ENCODE data around the gene SMCO1.
"Not testable (repeated sequence)": the region's sequence is repeated elsewhere in the genome, so short reads cannot be mapped to it uniquely, and the experiment has no call there.

The SMCO1 gene

DNA sequence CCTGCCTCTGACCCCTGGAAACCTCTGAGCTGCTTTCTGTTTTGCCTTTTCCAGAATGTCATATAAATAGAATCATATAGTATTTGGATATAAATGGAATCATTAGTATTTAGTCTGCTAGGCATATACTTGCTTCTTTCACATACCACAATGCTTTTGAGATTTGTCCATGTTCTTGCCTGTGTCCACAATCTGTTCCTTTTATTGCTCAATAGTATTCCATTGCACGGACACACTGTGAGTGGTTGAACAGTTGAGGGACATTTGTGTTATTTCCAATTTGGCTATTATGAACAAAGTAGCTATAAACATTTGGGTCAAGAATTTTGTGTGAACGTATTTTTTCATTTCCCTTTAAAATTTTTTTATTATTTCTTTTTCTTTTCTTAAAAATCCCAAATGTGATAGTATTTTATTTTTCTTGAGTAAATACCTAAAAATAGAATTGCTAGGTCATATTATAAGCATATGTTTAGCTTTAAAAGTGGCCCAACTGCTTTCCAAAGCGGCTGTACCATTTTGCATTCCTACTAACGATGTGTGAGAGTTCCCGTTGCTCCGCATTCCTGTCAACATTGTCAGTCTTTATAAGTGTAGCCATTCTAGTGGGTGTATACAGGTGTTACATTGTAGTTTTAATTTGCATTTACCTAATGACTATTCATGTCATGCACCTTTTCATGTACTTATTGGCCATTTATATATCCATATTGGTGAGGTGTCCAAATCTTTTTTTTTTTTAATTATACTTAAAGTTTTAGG is 26.7 kb upstream of the SMCO1 start:
- DNase-seq, result no peak
- TF ChIP-seq GATA1 (IDR thresholded peaks at IDR 0.05; ENCODE audit: low read depth, low read length) (no peak), POLR2A (IDR thresholded peaks at IDR 0.05; ENCODE audit: low read length) (no peak)

DNA sequence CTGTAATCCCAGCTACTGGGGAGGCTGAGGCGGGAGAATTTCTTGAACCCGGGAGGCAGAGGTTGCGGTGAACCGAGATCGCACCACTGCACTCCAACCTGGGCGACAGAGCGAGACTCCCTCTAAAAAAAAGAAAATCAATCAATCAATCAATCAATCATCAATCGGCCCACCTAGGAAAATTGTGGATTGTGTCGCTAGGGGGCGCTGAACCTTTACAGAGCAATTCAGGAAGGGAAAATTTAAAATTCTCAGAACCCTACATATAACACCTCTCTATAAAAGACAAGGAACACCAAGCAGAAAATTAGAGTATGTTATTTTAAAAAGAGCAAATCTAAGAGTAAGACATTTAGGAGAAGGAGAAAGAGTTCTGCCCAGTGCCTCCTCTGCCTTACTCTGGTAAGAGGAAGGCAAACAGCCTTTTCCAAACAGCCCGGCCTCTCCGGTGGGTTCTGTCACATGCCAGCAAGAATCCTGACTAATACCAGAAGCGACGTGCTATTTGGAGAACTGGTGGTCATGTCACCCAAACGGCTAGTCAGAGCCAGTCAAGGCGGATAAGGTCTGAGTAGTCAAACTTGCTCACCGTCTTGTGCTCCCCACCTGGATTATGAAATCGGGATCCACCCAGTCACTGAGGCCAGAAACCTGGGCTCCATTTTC is 22.3 kb upstream of the SMCO1 start:
- peak; percentile 46 to 68 for DNase-seq
- TF ChIP-seq POLR2A (IDR thresholded peaks at IDR 0.05; ENCODE audit: low read length) (no peak), GATA1 (IDR thresholded peaks at IDR 0.05; ENCODE audit: low read depth, low read length) (no peak)

GRCh38 chr3:196533260-196533681 is 18.1 kb upstream of the SMCO1 start:
- DNase-seq, result no peak
- TF ChIP-seq GATA1 (IDR thresholded peaks at IDR 0.05; ENCODE audit: low read depth, low read length) (no peak), POLR2A (IDR thresholded peaks at IDR 0.05; ENCODE audit: low read length) (no peak)

DNA sequence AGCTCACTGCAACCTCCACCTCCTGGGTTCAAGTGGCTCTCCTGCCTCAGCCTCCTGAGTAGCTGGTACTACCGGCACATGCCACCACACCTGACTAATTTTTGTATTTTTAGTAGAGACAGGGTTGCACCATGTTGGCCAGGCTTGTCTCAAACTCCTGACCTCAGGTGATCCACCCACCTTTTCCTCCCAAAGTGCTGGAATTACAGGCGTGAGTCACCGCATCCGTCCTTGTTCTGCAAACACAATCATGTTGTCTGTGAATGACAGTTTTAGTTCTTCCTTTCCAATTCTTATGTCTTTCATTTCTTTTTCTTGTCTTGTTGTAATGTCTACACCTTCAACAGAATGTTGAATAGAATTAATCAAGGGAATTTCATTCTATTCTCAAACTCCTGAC is 16.3 kb upstream of the SMCO1 start:
- no peak for TF ChIP-seq POLR2A (IDR thresholded peaks at IDR 0.05; ENCODE audit: low read length)
- no peak for TF ChIP-seq GATA1 (IDR thresholded peaks at IDR 0.05; ENCODE audit: low read depth, low read length)
- no peak for DNase-seq

DNA sequence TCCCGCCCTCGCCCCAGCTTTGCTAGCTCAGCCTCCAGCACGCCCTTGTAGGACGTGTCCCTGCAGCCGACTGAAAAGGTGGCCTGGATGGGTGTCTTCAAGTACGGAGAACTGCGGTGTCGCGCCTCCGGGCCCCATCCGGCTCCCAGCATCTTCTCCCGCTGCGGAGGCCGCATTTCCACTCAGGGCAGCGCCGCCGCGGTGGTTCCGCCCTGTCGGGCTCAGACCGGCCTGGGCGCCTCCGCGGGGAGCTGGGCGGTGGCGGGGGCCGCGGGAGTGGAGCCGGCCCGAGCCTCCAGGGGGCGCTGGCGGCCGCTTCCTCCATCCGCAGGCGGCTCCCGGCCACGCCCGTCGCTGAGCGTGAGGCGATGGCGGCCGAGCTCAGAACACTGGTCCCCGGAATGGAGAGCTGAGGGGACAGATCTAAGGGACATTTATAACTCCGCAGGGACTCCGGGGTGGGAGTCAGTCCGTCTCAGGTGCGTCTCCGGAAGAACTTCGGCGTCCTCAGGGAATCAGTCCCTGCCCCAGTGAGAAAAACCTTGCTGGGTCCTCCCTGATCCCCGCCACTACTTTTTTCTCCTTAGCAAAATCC is 13.6 kb upstream of the SMCO1 start:
- TF ChIP-seq POLR2A (IDR thresholded peaks at IDR 0.05; ENCODE audit: low read length) (peak; percentile 49), GATA1 (IDR thresholded peaks at IDR 0.05; ENCODE audit: low read depth, low read length) (no peak)
- DNase-seq, result peak; percentile 84 to 90

DNA sequence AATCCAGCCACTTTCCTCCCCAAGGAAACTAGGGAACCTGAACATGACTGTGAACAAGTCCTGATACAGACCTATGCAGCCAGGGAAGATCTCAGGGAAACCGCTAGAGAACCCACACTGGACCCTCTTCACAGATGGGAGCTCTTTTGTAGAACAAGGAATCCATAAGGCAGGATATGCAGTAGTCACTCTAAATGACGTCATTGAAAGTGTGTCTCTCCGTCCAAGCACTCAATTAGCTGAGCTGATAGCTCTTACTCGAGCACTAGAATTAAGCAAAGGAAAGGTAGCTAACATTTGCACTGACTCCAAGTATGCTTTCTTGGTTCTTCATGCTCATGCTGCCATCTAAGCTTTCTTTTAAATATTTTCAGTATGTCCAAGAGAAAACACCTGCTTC is 10.0 kb upstream of the SMCO1 start:
- DNase-seq, result no peak
- TF ChIP-seq POLR2A (IDR thresholded peaks at IDR 0.05; ENCODE audit: low read length) (no peak), GATA1 (IDR thresholded peaks at IDR 0.05; ENCODE audit: low read depth, low read length) (no peak)

GRCh38 chr3:196524527-196524926 is 9.4 kb upstream of the SMCO1 start:
- TF ChIP-seq GATA1 (IDR thresholded peaks at IDR 0.05; ENCODE audit: low read depth, low read length) (no peak), POLR2A (IDR thresholded peaks at IDR 0.05; ENCODE audit: low read length) (no peak)
- peak; percentile 25 to 26 for DNase-seq

DNA sequence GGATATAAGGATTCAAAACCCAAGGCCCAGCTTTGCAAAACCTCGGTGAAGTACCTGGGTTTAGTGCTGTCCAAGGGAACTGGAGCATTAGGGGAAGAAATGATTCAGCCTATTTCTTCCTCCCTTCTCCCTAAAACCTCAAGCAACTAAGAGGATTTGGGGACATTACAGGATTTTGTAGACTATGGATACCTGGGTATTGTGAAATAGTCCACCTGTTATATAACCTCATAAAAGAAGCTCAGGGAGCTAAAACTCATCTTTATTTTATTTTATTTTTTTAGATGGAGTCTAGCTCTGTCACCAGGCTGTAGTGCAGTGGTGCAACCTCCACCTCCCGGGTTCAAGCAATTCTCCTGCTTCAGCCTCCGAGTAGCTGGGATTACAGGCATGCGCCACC is 8.7 kb upstream of the SMCO1 start:
- DNase-seq, result no peak
- TF ChIP-seq POLR2A (IDR thresholded peaks at IDR 0.05; ENCODE audit: low read length) (no peak), GATA1 (IDR thresholded peaks at IDR 0.05; ENCODE audit: low read depth, low read length) (no peak)

DNA sequence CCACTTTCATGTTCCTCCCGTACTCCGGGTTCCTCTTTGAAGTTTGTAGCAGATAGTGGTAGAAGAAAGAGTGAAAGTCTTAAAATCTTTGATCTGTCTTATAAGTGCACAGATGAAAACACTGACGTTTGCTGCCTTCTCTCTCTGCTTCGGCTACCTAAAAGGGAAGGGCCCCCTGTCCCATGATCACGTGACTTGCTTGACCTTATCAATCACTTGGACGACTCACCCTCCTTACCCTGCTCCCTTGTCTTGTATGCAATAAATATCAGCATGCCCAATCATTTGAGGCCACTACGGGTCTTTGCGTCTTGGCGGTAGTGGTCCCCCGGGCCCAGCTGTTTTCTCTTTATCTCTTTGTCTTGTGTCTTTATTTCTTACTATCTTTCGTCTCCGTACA is 6.1 kb upstream of the SMCO1 start:
- DNase-seq, result not testable (repeated sequence)

DNA sequence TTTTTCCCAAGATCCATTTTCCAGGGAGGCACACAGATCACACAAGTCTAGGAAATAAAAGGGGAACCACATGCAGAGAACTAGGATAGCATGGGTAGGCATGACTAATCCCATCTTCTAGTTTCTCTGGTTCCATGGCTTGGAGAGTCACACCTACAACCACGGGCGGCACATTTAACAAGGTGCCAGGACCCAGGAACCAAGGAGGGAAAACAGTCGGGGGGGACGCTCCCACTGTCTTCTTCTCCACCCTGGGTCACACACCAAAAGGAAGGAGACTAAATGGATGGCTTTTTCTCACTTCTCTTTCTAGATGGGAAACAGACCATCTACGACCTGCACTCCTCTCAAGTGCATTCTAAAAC is 4.6 kb upstream of the SMCO1 start:
- peak; percentile 37 to 58 for DNase-seq
- TF ChIP-seq GATA1 (IDR thresholded peaks at IDR 0.05; ENCODE audit: low read depth, low read length), result no peak
- no peak for TF ChIP-seq POLR2A (IDR thresholded peaks at IDR 0.05; ENCODE audit: low read length)

DNA sequence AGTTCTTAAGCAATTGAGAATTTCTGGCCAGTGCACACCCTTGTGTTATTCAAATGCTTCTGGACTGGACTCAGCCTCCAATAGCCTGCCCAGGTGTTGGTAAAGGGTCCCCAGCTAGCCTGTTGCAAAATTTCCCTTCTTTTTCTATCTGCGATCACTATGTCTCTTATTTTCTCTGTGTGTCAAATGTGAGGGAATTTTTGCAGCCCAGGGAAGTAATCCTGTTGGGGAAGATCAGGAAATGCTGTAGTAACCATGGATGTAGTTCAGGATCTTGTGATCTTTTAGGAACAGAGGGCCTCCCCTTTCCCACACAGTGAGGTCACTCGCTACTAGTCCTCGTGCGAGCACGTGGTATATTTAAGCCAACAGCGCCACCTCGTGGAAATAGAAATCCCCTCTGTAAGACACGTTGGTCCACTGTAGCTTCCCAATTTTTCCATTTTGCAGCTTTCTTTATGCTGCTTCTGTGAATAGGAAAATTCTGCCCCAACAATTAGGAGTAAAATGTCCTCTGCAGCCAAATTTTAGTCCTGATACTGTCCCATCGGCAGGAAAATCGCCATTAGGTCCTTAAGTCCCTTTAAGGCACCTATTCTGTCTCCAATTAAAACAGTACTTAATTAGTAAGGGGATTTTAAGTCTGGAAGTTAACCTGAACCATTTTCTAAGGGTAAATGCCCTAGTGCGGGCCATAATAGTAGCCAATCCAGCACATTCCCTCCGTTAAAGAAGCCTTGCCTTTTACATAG is 4.0 kb upstream of the SMCO1 start:
- peak; percentile 80 to 88 for DNase-seq

GRCh38 chr3:196517919-196518318 is 2.8 kb upstream of the SMCO1 start:
- peak; percentile 50 to 74 for DNase-seq
- TF ChIP-seq POLR2A (IDR thresholded peaks at IDR 0.05; ENCODE audit: low read length), result no peak
- TF ChIP-seq GATA1 (IDR thresholded peaks at IDR 0.05; ENCODE audit: low read depth, low read length), result no peak

More for the DNA sequence above, 4.0 kb upstream of the SMCO1 start:
- TF ChIP-seq POLR2A (IDR thresholded peaks at IDR 0.05; ENCODE audit: low read length) (no peak), GATA1 (IDR thresholded peaks at IDR 0.05; ENCODE audit: low read depth, low read length) (no peak)

DNA sequence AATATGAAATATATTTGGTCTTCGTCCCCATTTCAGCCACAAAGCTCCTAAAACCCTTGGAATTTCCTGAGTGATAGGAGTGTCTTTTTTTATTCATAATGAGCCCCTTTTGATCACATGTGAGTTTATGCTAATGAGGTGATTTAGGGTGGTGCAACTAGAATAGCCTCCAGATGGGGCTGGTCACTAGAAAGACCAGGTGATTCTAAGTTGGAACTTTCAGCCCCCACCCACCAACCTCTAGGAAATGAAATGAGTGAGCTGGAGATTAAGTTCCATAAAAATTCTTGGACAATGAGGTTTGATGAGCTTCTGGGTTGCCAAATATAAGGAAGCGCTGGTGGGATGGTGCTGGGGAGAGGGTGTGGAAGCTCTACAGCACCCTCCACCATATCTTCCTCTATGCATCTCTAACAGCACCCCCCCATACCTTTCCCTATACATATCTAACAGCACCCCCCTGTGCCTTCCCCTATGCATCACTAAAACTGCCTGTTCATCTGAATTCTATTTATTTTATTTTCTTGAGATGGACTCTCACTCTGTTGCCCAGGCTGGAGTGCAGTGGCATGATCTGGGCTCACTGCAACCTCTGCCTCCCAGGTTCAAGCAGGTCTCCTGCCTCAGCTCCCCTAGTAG is 2.1 kb upstream of the SMCO1 start:
- TF ChIP-seq POLR2A (IDR thresholded peaks at IDR 0.05; ENCODE audit: low read length) (no peak), GATA1 (IDR thresholded peaks at IDR 0.05; ENCODE audit: low read depth, low read length) (no peak)
- no peak for DNase-seq

GRCh38 chr3:196514350-196514716 is 813 bp downstream of the SMCO1 start:
- no peak for TF ChIP-seq POLR2A (IDR thresholded peaks at IDR 0.05; ENCODE audit: low read length)
- no peak for TF ChIP-seq GATA1 (IDR thresholded peaks at IDR 0.05; ENCODE audit: low read depth, low read length)
- no peak for DNase-seq
